ENCODE results near the gene ENG.

DNA sequence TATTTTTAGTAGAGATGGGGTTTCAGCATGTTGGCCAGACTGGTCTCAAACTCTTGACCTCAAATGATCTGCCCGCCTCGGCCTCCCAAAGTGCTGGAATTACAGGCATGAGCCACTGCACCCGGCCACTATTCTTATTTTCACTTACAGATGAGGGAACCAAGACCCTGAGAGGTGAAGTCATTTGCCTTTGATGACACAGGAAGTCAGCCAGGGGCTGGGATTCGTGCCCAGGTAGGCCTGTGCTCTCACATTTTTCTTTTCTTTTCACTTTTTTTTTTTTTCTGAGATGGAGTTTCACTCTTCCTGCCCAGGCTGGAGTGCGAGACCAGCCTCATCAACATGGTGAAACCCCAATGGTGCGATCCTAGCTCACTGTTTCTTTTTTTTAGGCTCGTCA, 22.2 kb downstream of the ENG start:
- TF ChIP-seq, protein P1, sequence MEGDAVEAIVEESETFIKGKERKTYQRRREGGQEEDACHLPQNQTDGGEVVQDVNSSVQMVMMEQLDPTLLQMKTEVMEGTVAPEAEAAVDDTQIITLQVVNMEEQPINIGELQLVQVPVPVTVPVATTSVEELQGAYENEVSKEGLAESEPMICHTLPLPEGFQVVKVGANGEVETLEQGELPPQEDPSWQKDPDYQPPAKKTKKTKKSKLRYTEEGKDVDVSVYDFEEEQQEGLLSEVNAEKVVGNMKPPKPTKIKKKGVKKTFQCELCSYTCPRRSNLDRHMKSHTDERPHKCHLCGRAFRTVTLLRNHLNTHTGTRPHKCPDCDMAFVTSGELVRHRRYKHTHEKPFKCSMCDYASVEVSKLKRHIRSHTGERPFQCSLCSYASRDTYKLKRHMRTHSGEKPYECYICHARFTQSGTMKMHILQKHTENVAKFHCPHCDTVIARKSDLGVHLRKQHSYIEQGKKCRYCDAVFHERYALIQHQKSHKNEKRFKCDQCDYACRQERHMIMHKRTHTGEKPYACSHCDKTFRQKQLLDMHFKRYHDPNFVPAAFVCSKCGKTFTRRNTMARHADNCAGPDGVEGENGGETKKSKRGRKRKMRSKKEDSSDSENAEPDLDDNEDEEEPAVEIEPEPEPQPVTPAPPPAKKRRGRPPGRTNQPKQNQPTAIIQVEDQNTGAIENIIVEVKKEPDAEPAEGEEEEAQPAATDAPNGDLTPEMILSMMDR (IDR thresholded peaks at IDR 0.05): no peak
- no peak for TF ChIP-seq EP300 (IDR thresholded peaks at IDR 0.05; ENCODE audit: borderline replicate concordance in 1 of 2, low read depth in 1 of 2, low read length in 1 of 2)

All from SK-N-SH (cell line).